T47D (cell line): Measurements from ENCODE around the gene PPP1R37.

ENCODE experiments used
- DNase-seq, 2 experiments: peaks; one replicate each; pipeline versions ENCODE4 v3.0.0 to v3.0.0-alpha.2; 2011 to 2012; ENCODE audit warnings: low read depth in 1 of 2, low spot score in 1 of 2
- JUND ChIP-seq: IDR thresholded peaks from 2 replicates; pipeline ENCODE4 v1.6.1; 2012; ENCODE audit warnings: low read depth
- in situ Hi-C: cut with HindIII; loops from 2 replicates; pipeline ENCODE4 v1.10.0; 2016; ENCODE audit warnings: low sequenced_read_pairs, low pct_unique_long_range_greater_than_20kb

PPP1R37 gene

DNA sequence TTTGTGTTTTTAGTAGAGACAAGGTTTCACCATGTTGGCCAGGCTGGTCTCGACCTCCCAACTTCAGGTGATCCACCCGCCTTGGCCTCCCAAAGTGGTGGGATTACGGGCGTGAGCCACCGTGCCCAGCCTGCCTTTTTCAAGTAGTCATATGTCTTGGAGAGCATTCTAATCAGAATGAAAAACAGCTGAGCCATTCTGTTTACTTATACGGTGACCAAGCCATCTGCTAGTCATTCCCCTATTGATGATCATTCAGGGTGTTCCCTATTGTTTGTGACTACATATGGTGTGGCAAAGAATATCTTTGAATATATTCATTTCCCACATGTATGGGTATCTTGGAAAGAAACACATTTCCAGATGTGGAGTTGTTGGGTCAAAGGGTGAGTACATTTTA lies 102.8 kb downstream of the PPP1R37 start:
- no peak for DNase-seq
- in situ Hi-C loops = no loop called here
- TF ChIP-seq JUND = no peak
